ENCODE results near the gene DAPP1. TPM values are rescaled to one million over a fixed set of nuclear protein-coding genes. Genes with fewer than 3 reads are reported as not detected.

DAPP1 gene
- total and polyA plus RNA-seq, 2 donors (not counting 3 experiments of a cell fraction or from before 2014, with no cell fraction given) = not detected

DNA sequence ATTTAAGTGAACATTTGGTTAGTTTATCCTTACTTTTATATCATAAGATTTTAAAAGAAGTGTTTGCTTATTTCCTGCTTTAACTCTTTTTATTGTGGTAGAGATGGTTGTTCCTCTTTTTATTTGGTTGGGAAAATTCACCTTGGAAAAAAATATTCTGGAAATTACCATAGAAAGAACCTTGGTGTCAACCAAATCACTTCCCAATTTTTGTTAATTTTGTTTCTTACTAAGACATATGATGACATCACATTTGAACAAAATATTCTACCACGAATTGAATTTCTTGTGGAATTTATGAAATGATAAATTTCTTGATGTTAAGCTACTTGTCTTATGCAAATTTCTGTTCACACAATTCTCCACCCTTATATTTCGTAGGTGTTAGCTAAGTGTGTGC, 43.9 kb downstream of the DAPP1 start:
- FAIRE-seq (no peak), DNase-seq (ENCODE audit: low read depth, low spot score) (no peak)
- POLR2A ChIA-PET = no interaction called here
- Histone ChIP-seq H3K4me1 (ENCODE audit: control insufficient read depth, extremely low read depth, insufficient read depth, low read length) (no peaks in the 10 kb centered on the region), H4K20me1 (replicated peaks; ENCODE audit: control insufficient read depth, extremely low read depth, insufficient read depth, low read length) (no peaks in the 10 kb centered on the region), H3K27me3 (ENCODE audit: control insufficient read depth in 2 of 2, insufficient read depth in 2 of 2, low read length in 2 of 2) (peaks cover 1 to 2% of the 10 kb centered on the region in 2 experiments), H3K9me1 (replicated peaks; ENCODE audit: control insufficient read depth, extremely low read depth, insufficient read depth, low read length) (no peaks in the 10 kb centered on the region), H3K4me2 (ENCODE audit: insufficient read depth, low read length) (no peak overlapping the region), H3K4me3 (replicated peaks in 1 of 3; ENCODE audit: insufficient read depth in 1 of 3, low read depth in 1 of 3, low read length in 3 of 3) (no peak overlapping the region), H2AFZ (ENCODE audit: low read depth, low read length) (no peak overlapping the region), H3K27ac (ENCODE audit: insufficient read depth, low read depth, low read length) (no peak overlapping the region), H3K9ac (replicated peaks; ENCODE audit: extremely low read depth, insufficient read depth, low read length) (no peak overlapping the region), H3K79me2 (ENCODE audit: control insufficient read depth, insufficient read depth, low read length) (no peaks in the 10 kb centered on the region), H3K9me3 (replicated peaks; ENCODE audit: control insufficient read depth, insufficient read depth, low read length) (no peaks in the 10 kb centered on the region), H3K36me3 (ENCODE audit: control insufficient read depth in 2 of 2, extremely low read depth in 1 of 2, insufficient read depth in 2 of 2, low read length in 2 of 2) (no peaks in the 10 kb centered on the region)
- intact Hi-C loops (cut with micrococcal nuclease) (no loop called here), dilution Hi-C loops (cut with MboI; ENCODE audit: extremely low pct_ligation_motif_present, low sequenced_read_pairs) (no loop called here)
- CTCF ChIA-PET = no interaction called here
- no TSS peak for BruUV-seq (replicated peaks)
- TF ChIP-seq FOS (IDR thresholded peaks at IDR 0.05; ENCODE audit: borderline replicate concordance, insufficient read depth, low read length) = no peak
- no peak for TF ChIP-seq MAX (IDR thresholded peaks at IDR 0.05; ENCODE audit: insufficient read depth, insufficient read length)
- TF ChIP-seq, protein P1, sequence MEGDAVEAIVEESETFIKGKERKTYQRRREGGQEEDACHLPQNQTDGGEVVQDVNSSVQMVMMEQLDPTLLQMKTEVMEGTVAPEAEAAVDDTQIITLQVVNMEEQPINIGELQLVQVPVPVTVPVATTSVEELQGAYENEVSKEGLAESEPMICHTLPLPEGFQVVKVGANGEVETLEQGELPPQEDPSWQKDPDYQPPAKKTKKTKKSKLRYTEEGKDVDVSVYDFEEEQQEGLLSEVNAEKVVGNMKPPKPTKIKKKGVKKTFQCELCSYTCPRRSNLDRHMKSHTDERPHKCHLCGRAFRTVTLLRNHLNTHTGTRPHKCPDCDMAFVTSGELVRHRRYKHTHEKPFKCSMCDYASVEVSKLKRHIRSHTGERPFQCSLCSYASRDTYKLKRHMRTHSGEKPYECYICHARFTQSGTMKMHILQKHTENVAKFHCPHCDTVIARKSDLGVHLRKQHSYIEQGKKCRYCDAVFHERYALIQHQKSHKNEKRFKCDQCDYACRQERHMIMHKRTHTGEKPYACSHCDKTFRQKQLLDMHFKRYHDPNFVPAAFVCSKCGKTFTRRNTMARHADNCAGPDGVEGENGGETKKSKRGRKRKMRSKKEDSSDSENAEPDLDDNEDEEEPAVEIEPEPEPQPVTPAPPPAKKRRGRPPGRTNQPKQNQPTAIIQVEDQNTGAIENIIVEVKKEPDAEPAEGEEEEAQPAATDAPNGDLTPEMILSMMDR (IDR thresholded peaks at IDR 0.05; ENCODE audit: extremely low read depth in 1 of 2, insufficient read depth in 1 of 2, low read depth in 1 of 2, low read length in 2 of 2) = no peak

DNA sequence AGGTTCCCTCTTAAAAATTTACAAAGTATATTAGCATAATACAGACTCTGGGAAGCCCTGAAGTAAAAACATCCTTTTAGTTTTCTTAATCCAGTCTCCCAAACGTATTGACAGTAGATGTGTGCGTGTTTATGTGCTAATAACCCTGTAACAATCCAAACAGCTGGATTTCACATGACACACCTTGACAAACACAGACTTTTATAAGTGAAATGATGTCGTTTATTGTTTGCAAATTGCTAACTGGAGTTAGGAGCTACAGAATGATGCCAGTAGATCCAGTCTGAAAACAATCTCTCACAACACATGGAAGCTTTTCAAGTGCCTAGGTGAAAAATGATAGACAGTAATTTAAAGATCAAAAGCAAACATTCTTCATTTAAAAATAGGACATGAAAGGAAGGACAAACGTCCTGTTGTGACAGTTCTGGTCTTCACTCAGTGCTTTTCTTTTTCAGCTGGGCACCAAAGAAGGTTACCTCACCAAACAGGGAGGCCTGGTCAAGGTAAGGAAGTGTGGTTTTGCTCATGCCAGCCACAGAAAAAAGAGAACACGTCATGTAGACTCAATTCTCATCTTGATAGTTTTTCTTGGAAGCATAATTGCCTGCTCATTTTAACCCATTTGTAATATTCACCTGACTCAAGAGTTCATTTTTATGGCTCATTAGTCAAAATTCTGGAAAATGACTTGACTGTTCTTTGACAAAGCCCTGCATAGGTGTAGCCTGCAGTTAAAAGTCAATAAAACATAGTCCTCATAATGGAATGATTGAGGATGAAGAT, 44.7 kb downstream of the DAPP1 start:
- no peaks in the 10 kb centered on the region for H3K9me3 ChIP-seq (replicated peaks; ENCODE audit: control insufficient read depth, insufficient read depth, low read length)
- no peak for FAIRE-seq
- H3K27ac ChIP-seq (ENCODE audit: insufficient read depth, low read depth, low read length) = no peak overlapping the region
- H3K9me1 ChIP-seq (replicated peaks; ENCODE audit: control insufficient read depth, extremely low read depth, insufficient read depth, low read length) = no peaks in the 10 kb centered on the region
- ChIA-PET POLR2A (no interaction called here), CTCF (no interaction called here)
- DNase-seq (ENCODE audit: low read depth, low spot score) = no peak
- no peaks in the 10 kb centered on the region for H3K36me3 ChIP-seq (ENCODE audit: control insufficient read depth in 2 of 2, extremely low read depth in 1 of 2, insufficient read depth in 2 of 2, low read length in 2 of 2)
- H3K4me2 ChIP-seq (ENCODE audit: insufficient read depth, low read length) = no peak overlapping the region
- no peaks in the 10 kb centered on the region for H4K20me1 ChIP-seq (replicated peaks; ENCODE audit: control insufficient read depth, extremely low read depth, insufficient read depth, low read length)
- H3K9ac ChIP-seq (replicated peaks; ENCODE audit: extremely low read depth, insufficient read depth, low read length) = no peak overlapping the region
- peaks cover 2% of the 10 kb centered on the region in 2 experiments for H3K27me3 ChIP-seq (ENCODE audit: control insufficient read depth in 2 of 2, insufficient read depth in 2 of 2, low read length in 2 of 2)
- H2AFZ ChIP-seq (ENCODE audit: low read depth, low read length) = no peak overlapping the region
- H3K4me1 ChIP-seq (ENCODE audit: control insufficient read depth, extremely low read depth, insufficient read depth, low read length) = no peaks in the 10 kb centered on the region
- no peaks in the 10 kb centered on the region for H3K79me2 ChIP-seq (ENCODE audit: control insufficient read depth, insufficient read depth, low read length)
- TF ChIP-seq EZH2 (IDR thresholded peaks at IDR 0.05; ENCODE audit: borderline replicate concordance, low read depth, low read length, severe bottlenecking) = no peak
- TF ChIP-seq POLR2AphosphoS5 (IDR thresholded peaks at IDR 0.05; ENCODE audit: insufficient read depth, low read depth, low read length) = no peak
- no peak for TF ChIP-seq MYC (IDR thresholded peaks at IDR 0.05; ENCODE audit: low read depth, low read length)
- TF ChIP-seq POLR2A (IDR thresholded peaks at IDR 0.05; ENCODE audit: low read depth, low read length) = no peak
- TF ChIP-seq FOS (IDR thresholded peaks at IDR 0.05; ENCODE audit: borderline replicate concordance, insufficient read depth, low read length) = no peak
- TF ChIP-seq, protein P1 (IDR thresholded peaks at IDR 0.05; ENCODE audit: extremely low read depth in 1 of 2, insufficient read depth in 1 of 2, low read depth in 1 of 2, low read length in 2 of 2) = no peak
- no peak for TF ChIP-seq JUN (IDR thresholded peaks at IDR 0.05; ENCODE audit: borderline replicate concordance, insufficient read depth, insufficient read length, low read depth)
- no peak for TF ChIP-seq GATA2 (IDR thresholded peaks at IDR 0.05; ENCODE audit: insufficient read depth, insufficient read length, low read depth, low read length)
- TF ChIP-seq MAX (IDR thresholded peaks at IDR 0.05; ENCODE audit: insufficient read depth, insufficient read length) = no peak
- no TSS peak for BruUV-seq (replicated peaks)
- no peak overlapping the region for H3K4me3 ChIP-seq (replicated peaks in 1 of 3; ENCODE audit: insufficient read depth in 1 of 3, low read depth in 1 of 3, low read length in 3 of 3)
- intact Hi-C loops (cut with micrococcal nuclease) = no loop called here
- dilution Hi-C loops (cut with MboI; ENCODE audit: extremely low pct_ligation_motif_present, low sequenced_read_pairs) = no loop called here
